HT-29 (cell line): ENCODE measurements around the gene TTC39B. TPM values are rescaled to one million over a fixed set of nuclear protein-coding genes. Genes with fewer than 3 reads are reported as not detected.

Experiments used
- DNase-seq: peaks from one replicate; pipeline ENCODE4 v3.0.0-alpha.2; 2015; ENCODE audit warnings: low spot score
- total RNA-seq: library from RNA; depleted of rRNA; stranded (reverse); fragments of >200 nt; shearing (Covaris generic); gene quantifications from 2 replicates; pipeline ENCODE4 v1.2.3, GENCODE V29; 2014

The TTC39B gene
- total RNA-seq, 1 experiment from 2014 or later, result 3.9 TPM

- DNase-seq, result no peak
These were observed 77.6 kb downstream of the TTC39B start for GRCh38 chr9:15229409-15229808.

GRCh38 chr9:15227491-15227890 is 79.5 kb downstream of the TTC39B start:
- no peak for DNase-seq

GRCh38 chr9:15225564-15226126 is 81.4 kb downstream of the TTC39B start:
- no peak for DNase-seq

GRCh38 chr9:15222313-15222712 is 84.7 kb downstream of the TTC39B start:
- DNase-seq, result no peak

GRCh38 chr9:15221746-15222145 is 85.3 kb downstream of the TTC39B start:
- no peak for DNase-seq

- DNase-seq, result no peak
These were observed 86.2 kb downstream of the TTC39B start for GRCh38 chr9:15220658-15221318.

GRCh38 chr9:15219546-15219945 is 87.5 kb downstream of the TTC39B start:
- DNase-seq, result no peak

- DNase-seq, result no peak
These were observed 88.0 kb downstream of the TTC39B start for GRCh38 chr9:15218994-15219393.

- DNase-seq, result no peak
These were observed 93.8 kb downstream of the TTC39B start for GRCh38 chr9:15213249-15213648.

- DNase-seq, result no peak
These were observed 95.1 kb downstream of the TTC39B start for GRCh38 chr9:15211815-15212495.

GRCh38 chr9:15211160-15211814 is 95.7 kb downstream of the TTC39B start:
- peak; percentile 81 for DNase-seq

GRCh38 chr9:15206903-15207696 is 99.9 kb downstream of the TTC39B start:
- DNase-seq, result no peak

GRCh38 chr9:15205632-15206420 is 101.2 kb downstream of the TTC39B start:
- DNase-seq, result no peak

- DNase-seq, result no peak
These were observed 103.4 kb downstream of the TTC39B start for GRCh38 chr9:15203581-15203980.

- no peak for DNase-seq
These were observed 106.9 kb downstream of the TTC39B start for GRCh38 chr9:15200111-15200510.

- no peak for DNase-seq
These were observed 114.2 kb downstream of the TTC39B start for GRCh38 chr9:15192856-15193255.

- DNase-seq, result no peak
These were observed 115.6 kb downstream of the TTC39B start for GRCh38 chr9:15191378-15191777.

- DNase-seq, result no peak
These were observed 117.5 kb downstream of the TTC39B start for GRCh38 chr9:15189481-15189880.

- DNase-seq, result no peak
These were observed 119.4 kb downstream of the TTC39B start for GRCh38 chr9:15187589-15187988.

GRCh38 chr9:15182730-15183129 is 124.3 kb downstream of the TTC39B start:
- no peak for DNase-seq

- no peak for DNase-seq
These were observed 124.9 kb downstream of the TTC39B start for GRCh38 chr9:15182101-15182551.
